Nucleus accumbens (tissue), 56 donors: ENCODE results near the gene TNFRSF1B.

ENCODE experiments used
- DNase-seq, 56 donors: peaks; one replicate each; lab custom pipeline; 2025; lab: John Stamatoyannopoulos, UW

The TNFRSF1B gene

GRCh38 chr1:12141163-12141850 lies 25.5 kb upstream of the TNFRSF1B start:
- DNase-seq: peak in 2 of 56 donors; percentile 16 to 17

GRCh38 chr1:12142141-12142823 lies 24.5 kb upstream of the TNFRSF1B start:
- no peak for DNase-seq

GRCh38 chr1:12142891-12143630 lies 23.7 kb upstream of the TNFRSF1B start:
- peak in 6 of 56 donors; percentile 8 to 42 (median 26) for DNase-seq

- peak in 11 of 56 donors; percentile 14 to 57 (median 28) for DNase-seq
These were observed 23.1 kb upstream of the TNFRSF1B start for GRCh38 chr1:12143631-12144155.

GRCh38 chr1:12144236-12144635 lies 22.6 kb upstream of the TNFRSF1B start:
- DNase-seq: no peak

GRCh38 chr1:12144969-12145368 lies 21.8 kb upstream of the TNFRSF1B start:
- DNase-seq: no peak

GRCh38 chr1:12145616-12146342 lies 21.0 kb upstream of the TNFRSF1B start:
- DNase-seq: no peak

GRCh38 chr1:12146343-12147112 lies 20.3 kb upstream of the TNFRSF1B start:
- DNase-seq: no peak

GRCh38 chr1:12147201-12147701 lies 19.5 kb upstream of the TNFRSF1B start:
- no peak for DNase-seq

- DNase-seq: no peak
These were observed 18.4 kb upstream of the TNFRSF1B start for GRCh38 chr1:12148160-12148957.

GRCh38 chr1:12148958-12149790 lies 17.6 kb upstream of the TNFRSF1B start:
- DNase-seq: no peak

- no peak for DNase-seq
These were observed 17.0 kb upstream of the TNFRSF1B start for GRCh38 chr1:12149791-12150175.

GRCh38 chr1:12150456-12151200 lies 16.2 kb upstream of the TNFRSF1B start:
- no peak for DNase-seq

GRCh38 chr1:12151465-12151864 lies 15.3 kb upstream of the TNFRSF1B start:
- no peak for DNase-seq

GRCh38 chr1:12152113-12152891 lies 14.5 kb upstream of the TNFRSF1B start:
- no peak for DNase-seq

GRCh38 chr1:12153181-12153785 lies 13.5 kb upstream of the TNFRSF1B start:
- DNase-seq: peak in 11 of 56 donors; percentile 10 to 53 (median 19)
